Neural progenitor cell (in vitro differentiated cells): ENCODE measurements around the gene EPB41L4B.

Source experiments
- CTCF ChIP-seq: fragments of 200-600 bp; sonication (generic); IDR thresholded peaks from 2 replicates; pipeline ENCODE4 v1.5.1; 2017; ENCODE audit warnings: antibody characterized with exemption, mild to moderate bottlenecking
- EZH2 ChIP-seq: fragments of 200-600 bp; sonication (generic); IDR thresholded peaks from 2 replicates; pipeline ENCODE4 v1.6.1; 2017; ENCODE audit warnings: antibody characterized with exemption, mild to moderate bottlenecking, moderate library complexity
- EZH2phosphoT487 ChIP-seq: fragments of 200-600 bp; sonication (generic); IDR thresholded peaks from 2 replicates; pipeline ENCODE4 v1.6.1; 2017; ENCODE audit warnings: antibody characterized with exemption

DNA sequence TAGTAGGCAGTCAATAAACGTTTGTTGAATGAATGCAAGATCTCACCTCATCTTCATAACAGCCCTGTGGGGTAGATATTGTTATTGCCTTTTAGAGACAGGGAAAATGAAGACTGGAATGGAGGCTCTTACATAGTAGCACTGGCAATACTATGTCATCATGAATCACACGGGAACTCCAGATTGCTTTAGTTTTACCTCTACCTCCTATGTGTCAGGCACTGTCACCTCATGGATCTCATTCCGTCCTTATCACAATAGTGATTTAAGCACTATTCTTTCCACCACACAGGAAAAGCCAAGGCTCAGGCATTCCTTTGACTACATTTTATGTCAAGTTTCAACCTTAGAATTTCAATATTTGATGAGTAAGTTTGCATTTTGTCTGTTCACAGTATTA lies 2.9 kb upstream of the EPB41L4B start:
- TF ChIP-seq CTCF: no peak
- no peak for TF ChIP-seq EZH2
- TF ChIP-seq EZH2phosphoT487: no peak
